GM19193 (cell line): ENCODE results near the gene JADE1.

Source experiments
- POLR2A ChIP-seq: IDR thresholded peaks from 4 replicates; pipeline ENCODE4 v1.6.1; 2011; ENCODE audit not compliant: insufficient read depth, insufficient read length; ENCODE audit errors: extremely low read depth

Gene JADE1

DNA sequence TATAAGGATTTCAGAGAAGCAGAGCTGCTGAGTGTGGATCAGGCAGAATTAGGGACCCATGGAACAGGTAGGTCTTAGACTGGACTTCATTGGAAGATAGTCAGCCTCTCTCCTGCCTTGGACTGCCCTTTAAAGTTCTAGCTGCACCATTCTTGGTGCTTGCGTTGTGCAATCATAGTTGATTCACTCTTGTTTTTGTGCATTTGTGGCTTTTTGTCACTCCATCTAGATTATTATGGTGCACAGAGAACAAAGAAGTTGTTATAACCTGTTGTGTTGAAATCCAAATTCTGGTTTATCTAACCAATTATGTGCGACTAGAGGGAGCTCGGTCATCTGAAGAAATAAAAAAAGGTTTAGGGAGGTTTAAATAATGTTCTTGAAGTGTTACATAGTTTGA is 59.3 kb downstream of the JADE1 start:
- no peak for TF ChIP-seq POLR2A

GRCh38 chr4:128869776-128870509 is 60.4 kb downstream of the JADE1 start:
- TF ChIP-seq POLR2A: no peak

GRCh38 chr4:128871948-128872347 is 62.4 kb downstream of the JADE1 start:
- no peak for TF ChIP-seq POLR2A

DNA sequence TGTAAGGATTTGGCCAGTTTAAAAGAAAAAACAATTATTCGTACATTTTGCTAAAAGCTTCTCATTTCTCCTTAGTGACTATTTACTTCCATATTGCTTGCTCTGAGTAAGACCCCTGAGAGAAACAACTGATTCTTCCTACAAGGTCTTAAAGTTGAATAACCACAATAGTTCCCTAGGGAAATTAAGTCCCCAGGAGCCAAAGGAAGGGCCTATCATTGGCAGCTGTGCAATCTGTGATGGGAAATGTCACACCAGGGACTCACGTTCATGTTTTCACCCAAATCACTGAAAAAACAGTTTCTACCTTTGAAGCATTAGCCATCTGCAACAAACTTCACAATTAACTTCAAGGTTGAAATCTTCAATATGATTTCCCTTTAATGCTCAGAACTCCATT is 66.7 kb downstream of the JADE1 start:
- no peak for TF ChIP-seq POLR2A

GRCh38 chr4:128877934-128878333 is 68.4 kb downstream of the JADE1 start:
- TF ChIP-seq POLR2A: no peak

DNA sequence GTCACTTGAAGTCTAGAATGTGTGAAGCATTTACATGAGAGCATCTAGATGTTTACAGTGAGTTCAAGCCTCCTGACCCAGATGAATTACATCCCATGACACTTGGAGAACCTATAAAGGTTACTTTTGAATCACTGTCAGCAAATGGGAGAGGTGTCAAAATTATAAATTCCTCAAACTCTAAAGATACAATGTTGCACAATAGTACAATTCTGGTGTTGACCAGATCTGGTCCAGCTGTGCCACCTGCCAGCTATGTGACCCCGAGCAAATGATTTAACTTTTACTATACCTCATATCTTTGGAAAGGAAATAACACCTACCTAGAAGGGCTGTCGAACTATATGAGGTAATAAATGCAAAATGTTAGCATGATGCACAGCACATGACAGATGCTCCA is 69.8 kb downstream of the JADE1 start:
- TF ChIP-seq POLR2A: no peak

GRCh38 chr4:128879971-128880370 is 70.5 kb downstream of the JADE1 start:
- TF ChIP-seq POLR2A: no peak

GRCh38 chr4:128880662-128881061 is 71.2 kb downstream of the JADE1 start:
- no peak for TF ChIP-seq POLR2A

DNA sequence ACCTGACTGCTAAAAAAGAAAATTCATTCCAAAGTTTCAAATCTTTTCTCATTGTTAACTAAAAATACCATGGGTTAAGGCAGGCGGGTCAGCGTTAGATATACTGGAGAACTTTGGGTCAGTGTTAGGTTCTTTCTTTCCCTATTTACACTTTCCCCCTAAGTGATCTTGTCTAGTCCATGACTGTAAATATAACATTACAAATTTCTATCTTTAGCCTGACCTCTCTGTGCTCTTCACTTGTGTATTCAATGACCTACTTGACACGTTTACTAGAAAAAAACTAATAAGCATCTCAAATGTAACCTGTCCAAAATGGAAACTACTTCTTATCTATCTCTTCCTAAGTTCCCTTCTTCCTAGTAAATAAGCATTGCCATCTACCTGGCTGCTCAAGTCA is 95.3 kb downstream of the JADE1 start:
- no peak for TF ChIP-seq POLR2A

- TF ChIP-seq POLR2A: no peak
These were observed 97.1 kb downstream of the JADE1 start for GRCh38 chr4:128906581-128906980.

GRCh38 chr4:128907981-128908380 is 98.5 kb downstream of the JADE1 start:
- TF ChIP-seq POLR2A: no peak

- no peak for TF ChIP-seq POLR2A
These were observed 99.2 kb downstream of the JADE1 start for GRCh38 chr4:128908735-128909134.

- no peak for TF ChIP-seq POLR2A
These were observed 103.7 kb downstream of the JADE1 start for GRCh38 chr4:128913228-128913627.

DNA sequence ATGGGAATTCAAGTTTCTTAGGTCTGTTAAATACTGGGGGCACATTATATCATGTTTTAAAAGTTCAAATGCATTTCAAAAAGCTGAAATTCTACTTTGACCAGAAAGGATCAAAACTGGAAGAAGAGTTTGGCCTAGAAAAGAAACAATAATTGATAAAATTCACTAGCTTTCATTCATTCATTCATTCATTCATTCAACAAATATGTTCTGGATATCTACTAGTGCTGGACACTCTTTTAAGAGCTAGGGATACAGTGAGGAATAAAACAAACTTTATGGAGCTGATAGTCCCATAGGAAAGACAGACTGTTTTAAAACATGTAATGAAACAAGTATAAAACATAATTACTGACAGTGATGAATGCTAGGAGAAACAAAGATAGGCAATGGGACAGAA is 106.0 kb downstream of the JADE1 start:
- no peak for TF ChIP-seq POLR2A

- TF ChIP-seq POLR2A: no peak
These were observed 107.3 kb downstream of the JADE1 start for GRCh38 chr4:128916832-128917231.

- TF ChIP-seq POLR2A: no peak
These were observed 108.3 kb downstream of the JADE1 start for GRCh38 chr4:128917781-128918180.

- TF ChIP-seq POLR2A: no peak
These were observed 112.5 kb downstream of the JADE1 start for GRCh38 chr4:128921954-128922353.
